Rectal smooth muscle tissue (tissue), 1 donor: ENCODE results near the gene CD46.
"Not testable (repeated sequence)": the region's sequence is repeated elsewhere in the genome, so short reads cannot be mapped to it uniquely, and the experiment has no call there.

Source experiments
- H3K27ac ChIP-seq: one replicate; pipeline ENCODE4 v1.7.0; 2013; ENCODE audit warnings: low read depth, low read length, inconsistent platforms
- H3K27me3 ChIP-seq: one replicate; pipeline ENCODE4 v1.7.0; 2013; ENCODE audit warnings: low read length; ENCODE audit not compliant: control insufficient read depth, insufficient read depth
- H3K36me3 ChIP-seq: one replicate; pipeline ENCODE4 v1.7.0; 2013; ENCODE audit warnings: low read length; ENCODE audit not compliant: control insufficient read depth, insufficient read depth
- H3K4me1 ChIP-seq: one replicate; pipeline ENCODE4 v1.7.0; 2013; ENCODE audit warnings: low read length; ENCODE audit not compliant: control insufficient read depth, insufficient read depth
- H3K4me3 ChIP-seq: one replicate; pipeline ENCODE4 v1.7.0; 2013; ENCODE audit warnings: low read length
- H3K9ac ChIP-seq: one replicate; pipeline ENCODE4 v1.7.0; 2013; ENCODE audit warnings: low read length

Gene CD46

GRCh38 chr1:207751790-207752455 lies at the start of gene CD46:
CD46 (plus strand) TSS chr1:207752054; CDS start chr1:207752213, 159 bp downstream.
- peaks cover 12% of the 10 kb centered on the region for H3K4me1 ChIP-seq
- no peaks in the 10 kb centered on the region for H3K27me3 ChIP-seq
- H3K9ac ChIP-seq = peak within 1 kb of the TSS; percentile 66
- H3K36me3 ChIP-seq = no peaks in the 10 kb centered on the region
- H3K27ac ChIP-seq = peak within 1 kb of the TSS; percentile 88
- H3K4me3 ChIP-seq = peak within 1 kb of the TSS; percentile 96

- Histone ChIP-seq H3K4me3 (no peak overlapping the region), H3K4me1 (no peaks in the 10 kb centered on the region), H3K9ac (no peak overlapping the region), H3K27me3 (no peaks in the 10 kb centered on the region), H3K36me3 (no peaks in the 10 kb centered on the region), H3K27ac (no peak overlapping the region)
Observed at GRCh38 chr1:207702317-207702716, 49.5 kb upstream of the CD46 start.

DNA sequence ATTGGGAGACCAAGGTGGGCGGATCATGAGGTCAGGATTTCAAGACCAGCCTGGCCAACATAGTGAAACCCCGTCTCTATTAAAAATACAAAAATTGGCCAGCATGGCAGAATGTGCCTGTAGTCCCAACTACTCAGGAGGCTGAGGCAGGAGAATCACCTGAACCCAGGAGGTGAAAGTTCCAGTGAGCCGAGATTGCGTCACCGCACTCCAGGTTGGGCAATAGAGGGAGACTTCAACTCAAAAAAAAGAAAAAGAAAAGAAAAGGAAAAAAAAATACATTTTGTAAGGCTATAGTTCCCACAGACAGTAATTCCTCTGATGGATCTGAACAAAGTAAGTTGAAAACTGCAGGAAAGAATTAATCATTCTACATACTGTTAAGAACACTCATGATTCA lies 48.1 kb upstream of the CD46 start:
- no peaks in the 10 kb centered on the region for H3K36me3 ChIP-seq
- no peaks in the 10 kb centered on the region for H3K4me1 ChIP-seq
- H3K4me3 ChIP-seq = no peak overlapping the region
- H3K27me3 ChIP-seq = no peaks in the 10 kb centered on the region
- H3K9ac ChIP-seq = no peak overlapping the region
- H3K27ac ChIP-seq = no peak overlapping the region

- not testable (repeated sequence) for H3K36me3 ChIP-seq, H3K4me1 ChIP-seq, H3K27me3 ChIP-seq, H3K9ac ChIP-seq, H3K27ac ChIP-seq, H3K4me3 ChIP-seq
Observed at GRCh38 chr1:207708004-207708403, 43.9 kb upstream of the CD46 start.

DNA sequence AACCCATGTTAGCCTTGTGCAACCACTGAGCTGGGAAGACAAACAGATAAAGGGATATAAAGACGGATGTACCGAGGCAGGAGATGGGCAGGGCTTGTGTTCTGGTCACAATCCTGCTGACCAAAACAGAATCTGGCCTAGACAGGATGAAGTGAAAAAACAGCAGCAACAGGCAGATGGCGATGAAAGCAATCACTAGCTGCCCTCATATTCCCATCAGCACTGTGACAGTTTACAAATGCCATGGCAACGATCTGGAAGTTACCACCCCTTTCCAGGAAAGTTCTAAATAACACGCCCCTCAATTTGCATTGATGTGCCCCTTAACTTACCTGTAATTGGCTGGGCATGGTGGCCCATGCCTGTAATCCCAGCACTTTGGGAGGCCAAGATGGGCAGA lies 40.6 kb upstream of the CD46 start:
- H3K9ac ChIP-seq = no peak overlapping the region
- no peak overlapping the region for H3K27ac ChIP-seq
- no peaks in the 10 kb centered on the region for H3K27me3 ChIP-seq
- no peaks in the 10 kb centered on the region for H3K36me3 ChIP-seq
- no peak overlapping the region for H3K4me3 ChIP-seq
- no peaks in the 10 kb centered on the region for H3K4me1 ChIP-seq

DNA sequence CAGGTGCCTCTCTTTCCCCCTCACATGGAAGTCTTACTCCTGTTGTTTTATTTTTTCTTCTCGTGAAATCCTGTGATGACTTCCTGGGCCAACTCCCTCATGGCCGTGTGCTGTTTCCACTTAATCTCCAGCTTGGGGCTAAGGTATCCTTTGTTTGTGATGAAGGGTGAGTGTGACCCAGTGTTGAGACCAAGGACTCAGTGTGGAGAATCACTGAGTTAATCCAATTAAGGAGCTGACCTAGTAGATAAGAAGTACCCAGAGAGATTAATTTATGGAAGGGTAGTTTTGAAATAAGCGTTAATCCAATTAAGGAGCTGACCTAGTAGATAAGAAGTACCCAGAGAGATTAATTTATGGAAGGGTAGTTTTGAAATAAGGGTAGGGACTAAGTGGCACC lies 39.2 kb upstream of the CD46 start:
- not testable (repeated sequence) for H3K4me1 ChIP-seq, H3K27me3 ChIP-seq, H3K9ac ChIP-seq, H3K36me3 ChIP-seq, H3K4me3 ChIP-seq, H3K27ac ChIP-seq

- H3K4me3 ChIP-seq = no peak overlapping the region
- no peaks in the 10 kb centered on the region for H3K27me3 ChIP-seq
- H3K9ac ChIP-seq = no peak overlapping the region
- H3K27ac ChIP-seq = no peak overlapping the region
- no peaks in the 10 kb centered on the region for H3K36me3 ChIP-seq
- no peaks in the 10 kb centered on the region for H3K4me1 ChIP-seq
Observed at GRCh38 chr1:207713529-207713928, 38.3 kb upstream of the CD46 start.

DNA sequence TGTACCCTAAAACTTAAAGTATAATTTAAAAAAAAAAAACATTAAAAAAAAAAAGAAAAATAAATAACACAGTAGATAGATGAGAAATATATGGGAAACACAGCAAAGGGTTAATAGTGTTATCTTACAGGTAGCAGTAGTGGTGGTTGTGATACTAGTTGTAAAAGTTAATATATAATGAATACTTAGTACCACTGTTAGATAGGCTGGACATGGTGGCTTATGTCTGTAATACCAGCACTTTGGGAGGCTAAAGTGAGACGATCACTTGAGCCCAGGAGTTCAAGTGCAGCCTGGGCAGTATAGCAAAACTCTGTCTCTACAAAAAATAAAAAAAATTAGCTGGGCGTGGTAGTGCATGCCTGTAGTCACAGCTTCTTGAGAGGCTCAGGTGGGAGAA lies 32.6 kb upstream of the CD46 start:
- Histone ChIP-seq H3K4me3 (no peak overlapping the region), H3K9ac (no peak overlapping the region), H3K27ac (no peak overlapping the region), H3K36me3 (no peaks in the 10 kb centered on the region), H3K27me3 (no peaks in the 10 kb centered on the region), H3K4me1 (no peaks in the 10 kb centered on the region)

DNA sequence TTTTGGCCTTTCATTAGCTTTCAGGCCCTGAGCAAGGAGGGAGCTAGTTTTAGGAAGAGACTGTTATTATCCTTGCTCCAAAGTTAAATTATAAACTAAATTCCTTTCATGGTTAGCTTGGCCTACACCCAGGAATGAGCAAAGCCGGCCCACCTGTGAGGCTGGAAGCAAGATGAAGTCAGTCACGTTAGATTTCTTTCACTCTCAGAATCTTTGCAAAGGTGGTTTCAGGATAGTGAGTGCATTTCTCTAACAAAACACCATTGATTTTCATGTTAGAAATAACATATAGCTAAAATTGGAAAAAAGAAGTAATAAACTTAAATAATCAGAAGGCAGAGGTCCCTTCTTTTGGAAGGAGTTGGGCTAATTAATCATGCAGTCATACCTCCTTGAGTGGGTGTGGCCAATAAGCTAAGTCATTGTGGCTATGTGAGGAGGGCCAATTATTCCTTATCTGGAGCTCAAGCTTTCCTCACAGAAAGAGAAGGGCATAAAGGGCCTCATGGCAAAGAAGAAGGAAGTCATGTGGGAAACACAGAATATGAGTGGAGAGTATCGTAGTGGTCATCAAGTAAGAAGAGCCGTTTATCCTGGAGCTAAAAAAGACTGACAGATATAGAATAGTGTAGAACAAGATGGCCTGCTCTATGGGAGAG lies 23.5 kb upstream of the CD46 start:
- not testable (repeated sequence) for H3K27me3 ChIP-seq, H3K4me1 ChIP-seq, H3K4me3 ChIP-seq, H3K36me3 ChIP-seq, H3K9ac ChIP-seq, H3K27ac ChIP-seq

DNA sequence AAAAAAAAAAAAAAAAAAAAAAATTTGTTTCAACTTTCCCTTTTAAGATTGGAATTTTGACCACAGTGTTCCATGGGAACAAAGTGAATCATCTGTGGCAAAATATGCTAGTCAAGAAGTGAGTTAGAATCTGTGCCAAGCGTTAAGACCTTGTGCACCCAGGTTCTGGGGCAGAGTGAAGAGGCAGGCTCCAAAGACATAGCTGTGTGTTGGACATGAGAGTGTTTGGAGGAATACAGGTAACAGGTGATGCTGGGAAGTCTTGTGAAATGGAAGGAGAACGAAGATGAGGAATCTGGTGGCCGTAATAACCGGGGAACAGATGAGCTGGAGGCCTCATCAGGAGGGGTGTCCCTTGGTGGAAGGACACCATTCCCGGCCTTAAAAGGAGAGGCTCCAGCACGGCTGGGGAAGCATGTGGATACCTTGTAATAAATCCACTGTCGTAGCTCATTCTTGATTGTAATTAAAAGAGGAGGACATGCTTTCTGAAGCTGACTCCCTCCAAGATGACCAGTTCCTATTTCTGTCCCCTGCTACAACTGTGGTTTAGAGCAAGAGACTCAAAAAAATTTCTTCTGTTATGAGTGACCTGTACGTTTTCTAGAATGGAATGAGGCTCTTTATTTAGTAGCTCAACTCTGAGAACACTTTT lies 14.2 kb upstream of the CD46 start:
- H3K4me3 ChIP-seq, H3K27me3 ChIP-seq, H3K9ac ChIP-seq, H3K36me3 ChIP-seq, H3K4me1 ChIP-seq, H3K27ac ChIP-seq: not testable (repeated sequence)

- not testable (repeated sequence) for H3K4me3 ChIP-seq, H3K36me3 ChIP-seq, H3K4me1 ChIP-seq, H3K9ac ChIP-seq, H3K27ac ChIP-seq, H3K27me3 ChIP-seq
Observed at GRCh38 chr1:207738158-207738659, 13.6 kb upstream of the CD46 start.

GRCh38 chr1:207740207-207740606 lies 11.6 kb upstream of the CD46 start:
- no peak overlapping the region for H3K27ac ChIP-seq
- no peak overlapping the region for H3K4me3 ChIP-seq
- H3K36me3 ChIP-seq = no peaks in the 10 kb centered on the region
- H3K27me3 ChIP-seq = no peaks in the 10 kb centered on the region
- no peaks in the 10 kb centered on the region for H3K4me1 ChIP-seq
- no peak overlapping the region for H3K9ac ChIP-seq
